DMS 273 (cell line): ENCODE results near the gene FSTL4.
"Not testable (repeated sequence)": the region's sequence is repeated elsewhere in the genome, so short reads cannot be mapped to it uniquely, and the experiment has no call there.

Source experiments
- DNase-seq: peaks from one replicate; lab custom pipeline; 2025; ENCODE audit not compliant: unreplicated experiment; lab: John Stamatoyannopoulos, UW

FSTL4 gene

DNA sequence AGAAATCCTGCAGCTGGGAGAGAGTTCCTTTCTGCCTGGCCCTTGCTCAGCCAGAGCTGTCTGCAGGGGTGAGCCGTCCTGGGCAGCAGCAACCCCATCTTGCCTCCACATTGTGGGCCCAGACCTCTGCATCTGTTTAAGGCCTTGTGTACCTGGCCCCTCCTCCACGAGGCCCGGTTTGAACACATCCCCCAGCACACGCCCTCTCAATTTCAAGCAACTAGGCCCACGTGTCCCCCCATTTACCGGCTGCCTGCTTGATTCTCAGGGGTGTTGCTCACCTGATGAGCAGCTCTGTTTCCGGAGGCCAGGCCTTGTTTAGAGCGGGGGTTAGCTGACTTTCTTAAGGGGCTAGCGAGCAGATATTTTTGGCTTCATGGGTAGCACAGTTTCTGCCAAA is 378.7 kb downstream of the FSTL4 start:
- no peak for DNase-seq

DNA sequence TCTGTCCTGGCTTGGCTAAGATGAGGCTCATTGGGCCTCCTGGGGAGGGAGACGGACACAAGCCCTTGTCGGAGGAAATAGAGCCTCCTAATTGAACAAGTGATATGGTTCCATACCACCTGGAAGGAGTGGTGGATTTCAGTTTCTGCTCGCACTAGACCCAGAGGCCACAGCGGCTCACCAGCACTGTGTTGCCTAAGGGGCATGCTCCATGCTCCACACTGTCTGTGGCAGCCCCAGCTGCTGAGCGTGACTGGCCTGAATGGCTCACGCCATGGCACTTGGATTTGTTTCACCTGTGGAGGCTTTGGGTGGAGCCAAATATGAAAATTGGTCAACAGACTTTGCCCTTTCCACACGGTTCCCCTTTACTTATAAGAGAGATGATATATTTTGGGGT is 379.4 kb downstream of the FSTL4 start:
- no peak for DNase-seq

DNA sequence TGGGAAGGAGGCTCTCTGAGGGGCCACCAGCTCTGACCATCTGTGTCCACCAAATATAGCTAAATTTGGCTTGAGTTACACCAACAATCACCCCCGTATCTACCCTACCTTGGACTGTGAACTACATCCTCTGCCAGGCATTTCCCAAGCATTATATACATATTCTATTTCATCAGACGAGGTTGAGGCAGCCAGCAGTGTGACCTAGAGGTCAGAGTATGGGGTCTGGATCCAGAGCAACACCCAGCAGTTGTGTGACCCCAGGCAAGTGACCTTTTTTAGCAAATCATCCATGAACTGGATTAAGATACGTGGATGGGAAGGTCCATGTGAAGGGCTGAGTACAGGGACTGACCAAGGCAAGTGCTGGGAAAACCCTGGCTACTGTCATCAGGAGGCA is 379.9 kb downstream of the FSTL4 start:
- DNase-seq, result no peak

DNA sequence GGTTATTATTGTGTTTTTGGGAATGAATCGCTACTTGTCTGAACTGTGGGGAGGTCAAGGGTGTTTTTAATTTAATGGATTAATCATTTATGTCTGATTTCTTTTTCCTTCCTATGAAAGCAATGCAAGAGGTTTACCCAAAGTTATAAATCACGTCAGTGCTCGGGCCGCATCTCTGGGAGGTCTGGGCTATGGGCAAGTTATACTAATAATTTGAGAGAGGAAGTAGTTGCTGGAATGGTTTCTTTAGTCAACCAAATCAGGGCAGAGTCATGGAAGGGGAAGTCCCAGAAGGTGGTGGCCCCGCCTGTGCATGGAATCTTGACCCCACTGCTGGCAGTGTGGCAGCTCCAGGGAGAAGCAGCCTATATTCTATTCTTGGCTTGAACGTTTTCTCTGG is 380.3 kb downstream of the FSTL4 start:
- DNase-seq, result no peak

DNA sequence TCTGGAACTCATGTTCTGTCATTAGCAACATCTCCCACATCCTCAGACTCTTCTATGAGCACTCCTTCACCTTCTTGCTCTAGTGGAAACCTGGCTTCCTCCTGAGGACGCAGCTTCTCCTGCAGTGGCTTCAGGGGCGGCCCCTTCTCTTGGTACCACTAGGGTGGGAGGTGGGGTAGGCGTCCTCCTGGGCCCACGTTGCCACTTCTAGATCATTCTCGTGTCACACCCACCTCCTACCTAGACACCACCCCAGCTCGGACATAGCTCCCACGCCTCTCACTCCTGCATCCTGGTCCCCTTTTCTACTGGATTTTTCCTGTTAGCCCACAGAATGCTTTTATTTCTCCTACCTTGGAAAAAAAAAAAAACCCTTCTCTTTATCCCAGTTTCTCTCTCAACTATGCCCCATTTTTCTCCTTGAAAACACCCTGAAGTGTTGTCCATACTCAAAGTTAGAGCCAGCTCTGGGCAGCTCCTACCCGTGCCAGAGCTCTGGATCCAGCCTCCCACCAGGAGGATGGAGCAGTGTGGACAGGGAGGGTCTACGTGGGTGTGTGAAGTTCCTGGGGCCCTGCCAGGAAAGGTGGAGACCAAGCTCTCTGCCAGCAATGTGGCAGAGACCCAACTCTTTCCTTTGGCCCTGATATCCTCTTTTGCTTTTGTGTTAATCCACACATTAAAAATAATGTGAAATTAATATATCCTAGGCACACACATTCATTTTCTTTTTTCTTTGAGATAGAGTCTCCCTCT is 381.3 kb downstream of the FSTL4 start:
- peak; percentile 23 for DNase-seq

DNA sequence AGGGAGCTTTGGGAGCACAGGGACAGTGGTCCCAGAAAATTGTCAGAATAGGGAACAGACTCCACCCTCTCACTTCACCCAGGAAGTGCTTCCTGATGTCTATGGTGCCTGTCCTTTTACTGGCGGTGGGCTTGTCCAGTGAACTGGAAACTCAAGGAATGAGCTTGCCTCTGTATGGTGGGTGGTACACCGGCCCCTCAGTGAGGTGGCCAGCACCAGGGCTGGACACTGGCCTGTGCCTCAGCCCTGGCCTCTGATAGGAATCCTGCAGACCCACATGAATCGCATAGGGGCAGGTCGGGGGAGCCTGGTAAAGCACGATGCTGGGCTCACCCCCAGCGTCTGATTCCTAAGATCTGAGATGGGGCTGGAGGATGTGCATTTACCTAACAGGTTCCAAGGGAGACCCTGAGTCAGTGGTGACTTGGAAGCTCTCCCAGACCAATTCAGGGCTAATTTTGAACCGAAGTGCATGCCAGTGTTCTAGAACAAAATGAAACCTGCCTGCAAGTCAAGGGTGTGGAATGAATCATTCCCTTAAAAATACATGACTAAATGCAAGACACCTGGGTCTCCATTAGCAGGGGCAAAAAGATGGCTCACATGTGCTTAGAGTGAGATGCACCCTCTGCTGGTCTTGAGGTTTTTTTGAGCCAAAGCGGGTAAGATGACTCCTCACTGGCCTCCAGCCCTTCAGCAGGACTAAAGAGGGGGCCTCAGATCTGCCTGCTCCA is 382.2 kb downstream of the FSTL4 start:
- no peak for DNase-seq

DNA sequence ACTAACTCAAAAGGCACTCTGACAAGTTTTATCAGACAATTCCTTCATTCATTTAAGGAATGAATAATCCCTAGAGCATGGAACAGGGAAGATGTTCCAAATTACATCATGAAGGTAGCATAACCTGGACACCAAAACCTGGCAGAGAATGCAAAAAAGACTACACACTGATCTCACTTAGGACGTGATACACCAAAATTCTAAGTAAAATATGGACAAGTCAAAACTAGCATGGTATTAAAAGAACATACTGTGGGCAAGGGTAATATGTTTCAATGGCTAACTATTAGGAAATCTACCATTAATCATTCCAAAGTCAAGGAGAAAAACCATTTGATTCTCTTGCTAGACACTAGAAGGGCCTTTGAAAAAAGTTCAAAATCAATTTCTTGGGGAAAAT is 384.0 kb downstream of the FSTL4 start:
- no peak for DNase-seq

DNA sequence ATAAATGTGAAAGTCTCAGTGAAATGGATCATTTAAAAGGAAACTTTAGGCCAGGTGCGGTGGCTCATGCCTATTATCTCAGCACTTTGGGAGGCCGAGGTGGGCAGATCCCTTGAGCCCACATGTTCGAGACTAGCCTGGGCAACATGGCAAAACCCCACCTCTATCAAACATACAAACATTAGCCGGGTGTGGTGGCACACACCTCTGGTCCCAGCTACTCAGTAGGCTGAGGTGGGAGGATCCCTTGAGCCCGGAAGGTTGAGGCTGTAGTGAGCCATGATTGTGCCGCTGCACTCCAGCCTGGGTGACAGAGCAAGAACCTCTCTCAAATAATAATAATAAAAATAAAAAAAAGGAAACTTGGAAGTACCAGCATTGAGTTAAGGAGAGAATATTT is 384.4 kb downstream of the FSTL4 start:
- DNase-seq, result no peak

DNA sequence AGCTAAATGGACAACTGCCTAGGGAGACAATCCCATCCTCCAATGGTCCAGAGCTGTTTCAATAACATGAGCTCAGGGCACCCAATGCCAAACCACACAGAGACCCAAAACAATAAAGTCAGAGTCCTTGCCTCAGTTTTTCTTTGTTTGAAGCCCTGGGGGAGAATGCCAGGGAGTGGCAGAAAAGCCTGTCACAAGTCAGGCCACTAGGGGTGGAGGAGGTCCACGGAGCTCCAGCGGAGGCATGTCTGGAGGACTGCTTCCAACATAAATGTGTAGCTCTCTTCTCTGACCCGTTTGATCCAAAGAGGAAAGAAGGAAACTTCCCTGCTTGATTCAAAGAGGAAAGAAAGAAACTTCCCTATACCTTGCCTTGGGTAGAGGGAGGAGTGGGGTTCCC is 385.3 kb downstream of the FSTL4 start:
- DNase-seq, result no peak

DNA sequence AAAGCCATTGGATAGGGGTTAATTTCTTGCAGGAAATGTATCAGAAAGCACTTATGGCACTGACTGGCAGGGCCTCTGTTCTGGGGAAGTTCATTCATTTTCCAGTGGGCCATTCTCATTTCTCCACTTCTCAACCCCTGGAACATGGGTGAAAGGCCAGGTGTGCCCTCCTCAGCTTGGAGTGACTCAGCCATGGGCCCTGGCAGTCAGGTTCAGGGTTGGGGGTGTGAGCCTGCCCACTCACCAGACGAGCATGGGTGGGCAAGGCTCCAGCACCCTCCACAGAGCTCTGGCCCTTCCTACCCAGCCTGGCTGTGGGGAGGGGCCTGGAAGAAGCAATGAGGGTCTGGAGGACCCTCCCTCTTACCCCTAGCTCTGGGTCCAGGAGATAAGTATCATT is 386.2 kb downstream of the FSTL4 start:
- DNase-seq, result no peak

DNA sequence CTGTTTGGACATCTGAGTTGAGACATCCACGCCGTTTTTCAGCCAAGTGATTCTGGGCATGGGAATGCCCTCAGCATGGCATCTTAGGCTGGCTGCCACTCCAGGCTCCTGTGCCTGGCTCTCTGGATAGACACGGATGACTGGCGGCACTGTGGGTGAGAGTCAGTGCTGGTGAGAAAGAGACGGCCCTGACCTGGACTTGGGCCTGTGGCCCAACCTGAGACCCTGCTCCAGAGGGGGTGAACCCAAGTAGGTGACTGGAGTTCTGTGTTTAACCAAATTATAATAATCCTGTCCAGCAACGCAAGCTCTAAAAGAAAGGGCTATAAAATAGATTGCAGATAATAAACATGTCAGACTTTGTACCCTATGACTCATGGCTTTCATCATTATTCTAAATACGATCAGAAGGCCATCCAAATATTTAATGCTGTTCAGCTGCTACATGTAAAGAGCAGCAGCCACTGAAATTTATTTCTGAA is 386.6 kb downstream of the FSTL4 start:
- no peak for DNase-seq

DNA sequence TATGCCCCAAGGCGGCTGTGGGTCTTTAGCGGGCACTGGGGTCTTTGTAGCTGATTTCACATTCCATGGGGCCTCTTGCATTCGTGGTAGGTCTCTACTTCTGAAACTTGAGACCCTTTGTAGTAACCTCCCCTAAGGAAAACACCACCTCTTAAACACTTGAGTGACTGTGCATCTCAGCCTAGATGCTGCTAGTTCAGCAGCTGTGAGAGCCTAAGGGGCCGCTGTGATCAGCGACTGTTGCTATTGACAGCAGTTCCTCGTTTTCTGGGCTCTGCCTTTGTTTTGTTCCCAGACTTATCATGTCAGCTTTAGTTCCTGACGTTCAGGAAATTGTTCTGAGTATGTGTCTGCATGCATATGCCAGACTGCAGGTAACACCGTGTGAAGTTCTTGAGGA is 389.4 kb downstream of the FSTL4 start:
- no peak for DNase-seq

DNA sequence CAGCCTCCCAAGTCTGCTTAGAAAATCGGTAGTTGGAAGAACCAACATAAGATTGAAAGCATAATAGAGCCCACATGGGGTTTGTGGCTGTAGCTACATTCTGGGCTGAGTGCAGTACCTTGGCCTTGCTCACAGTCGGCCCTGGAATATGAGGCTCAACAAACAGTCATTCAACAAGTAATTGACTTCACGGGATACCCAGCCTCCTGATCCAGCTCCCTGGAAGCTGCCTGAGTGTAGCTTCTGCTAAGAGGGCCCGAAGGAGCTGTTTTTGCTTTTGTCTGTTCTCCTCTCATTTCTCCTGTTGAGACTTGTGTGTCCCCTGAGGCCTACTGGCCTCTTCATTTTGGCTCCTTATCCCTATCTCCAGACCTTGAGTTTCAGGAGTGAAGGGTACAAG is 389.8 kb downstream of the FSTL4 start:
- no peak for DNase-seq

DNA sequence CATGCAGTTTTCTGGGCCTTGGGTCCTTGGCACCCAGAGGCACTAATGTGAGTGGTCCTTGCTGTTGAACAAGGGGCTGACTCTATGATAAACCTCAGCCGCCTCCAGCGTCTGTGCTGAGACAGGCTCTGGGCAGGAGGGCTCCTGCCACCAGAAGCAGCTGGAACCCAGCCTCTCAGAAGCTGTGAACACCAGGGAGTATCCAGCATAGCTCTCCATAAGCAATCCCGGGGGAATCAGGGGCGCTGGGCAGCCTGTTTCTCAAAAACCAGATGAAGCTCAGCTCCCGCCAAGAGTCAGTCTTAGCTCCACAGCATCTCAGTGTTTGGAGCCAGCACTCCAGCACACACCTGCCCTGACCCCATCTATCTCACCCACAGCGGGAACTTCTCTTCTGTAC is 390.3 kb downstream of the FSTL4 start:
- no peak for DNase-seq

DNA sequence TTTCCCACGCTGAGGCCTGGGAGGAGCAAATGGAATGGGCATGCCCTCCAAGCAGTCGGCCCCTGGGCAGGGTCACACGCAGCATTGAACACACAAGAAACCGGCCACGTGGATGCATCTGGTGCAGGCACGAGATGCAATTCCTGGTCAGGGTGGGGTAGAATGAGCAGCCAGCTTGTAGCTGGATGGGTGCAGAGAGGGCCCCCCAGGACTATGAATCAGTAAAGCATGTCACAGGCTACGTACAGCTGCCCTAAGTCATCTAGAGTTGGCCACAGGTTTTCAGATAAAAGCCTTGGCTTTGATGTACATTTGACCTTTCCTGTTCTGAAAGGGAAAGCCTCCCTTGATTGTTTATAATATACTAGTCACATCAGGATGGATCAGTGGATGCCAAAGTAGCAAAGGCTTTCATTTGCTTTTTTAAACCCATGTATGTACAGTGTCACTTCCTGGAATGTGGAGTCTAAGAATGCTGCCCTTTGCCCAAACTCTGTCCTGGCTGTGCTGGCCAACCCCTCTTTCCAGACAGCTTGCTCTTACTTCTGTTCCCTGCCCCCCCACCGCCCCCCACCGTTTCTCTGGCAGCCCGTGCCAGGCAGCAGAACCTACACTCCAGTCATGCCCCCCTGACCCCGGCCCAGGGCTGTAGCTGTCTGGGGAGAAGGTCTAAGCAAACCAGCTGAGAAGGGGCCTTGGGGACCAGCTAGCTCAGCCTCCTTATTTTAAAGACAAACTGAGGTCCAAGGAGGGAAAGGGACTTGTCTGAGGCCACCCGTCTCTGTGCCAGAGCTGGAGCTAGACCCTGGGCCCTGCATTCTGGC is 391.3 kb downstream of the FSTL4 start:
- DNase-seq, result no peak

DNA sequence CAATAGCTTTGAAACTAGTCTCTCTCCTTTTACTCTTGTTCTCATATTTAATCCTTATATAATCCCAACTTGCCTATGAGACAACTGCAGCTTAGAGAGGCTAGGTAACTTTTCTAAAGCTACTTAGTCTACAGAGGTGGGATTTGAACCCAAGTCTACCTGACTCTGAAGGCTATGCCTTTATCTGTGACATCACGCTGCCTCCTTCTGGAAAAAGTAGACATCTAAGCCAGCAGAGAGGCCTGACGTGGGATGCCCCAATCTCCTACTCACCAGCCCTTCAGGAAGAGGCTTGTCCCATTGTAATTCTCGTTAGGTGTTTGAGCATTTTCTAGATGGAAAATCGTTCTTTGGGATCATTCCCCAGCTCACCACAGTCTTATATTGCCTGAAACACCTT is 393.0 kb downstream of the FSTL4 start:
- no peak for DNase-seq

DNA sequence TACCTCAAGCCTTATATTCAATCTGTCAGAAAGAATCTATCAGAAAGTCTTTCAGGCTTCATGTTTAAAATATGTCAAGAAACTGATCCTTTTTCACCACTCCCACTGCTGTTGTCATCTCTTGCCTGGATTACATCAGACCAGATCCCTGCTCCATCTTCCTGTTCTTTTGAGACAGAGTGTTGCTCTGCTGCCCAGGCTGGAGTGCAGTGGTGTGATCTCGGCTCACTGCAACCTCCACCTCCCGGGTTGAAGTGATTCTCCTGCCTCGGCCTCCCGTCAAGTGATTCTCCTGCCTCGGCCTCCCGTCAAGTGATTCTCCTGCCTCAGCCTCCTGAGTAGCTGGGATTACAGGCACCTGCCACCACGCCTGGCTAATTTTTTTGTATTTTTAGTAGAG is 396.2 kb downstream of the FSTL4 start:
- DNase-seq, result not testable (repeated sequence)

DNA sequence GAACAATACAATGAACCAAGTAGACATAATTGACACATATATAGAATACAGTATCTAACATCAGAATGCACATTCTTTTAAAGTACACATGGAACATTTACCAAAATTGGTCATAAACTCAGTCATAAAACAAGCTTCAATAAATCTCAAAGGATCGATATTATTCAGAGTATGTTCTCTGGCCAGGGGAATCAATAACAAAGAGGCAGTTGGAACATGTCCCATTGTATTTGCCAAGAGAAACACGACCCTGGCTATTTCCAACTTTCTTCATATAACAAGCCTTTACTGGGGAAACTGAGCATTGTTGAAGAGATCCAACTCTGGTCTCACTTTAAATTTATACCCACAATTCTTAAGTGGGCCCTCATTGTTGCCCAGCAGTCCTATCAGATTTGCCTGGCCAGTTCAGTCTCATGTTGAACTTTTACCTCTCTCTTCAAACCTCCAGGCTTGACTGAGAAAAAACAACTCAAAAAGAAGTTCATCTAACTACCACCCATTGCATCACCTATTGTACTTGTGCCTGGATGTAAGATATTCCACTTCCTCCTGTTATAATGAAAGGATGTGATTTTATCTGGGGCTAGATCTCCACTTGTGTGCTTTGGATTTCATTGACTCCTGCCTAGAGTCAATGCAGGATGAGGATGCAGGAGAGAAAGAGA is 398.1 kb downstream of the FSTL4 start:
- no peak for DNase-seq

DNA sequence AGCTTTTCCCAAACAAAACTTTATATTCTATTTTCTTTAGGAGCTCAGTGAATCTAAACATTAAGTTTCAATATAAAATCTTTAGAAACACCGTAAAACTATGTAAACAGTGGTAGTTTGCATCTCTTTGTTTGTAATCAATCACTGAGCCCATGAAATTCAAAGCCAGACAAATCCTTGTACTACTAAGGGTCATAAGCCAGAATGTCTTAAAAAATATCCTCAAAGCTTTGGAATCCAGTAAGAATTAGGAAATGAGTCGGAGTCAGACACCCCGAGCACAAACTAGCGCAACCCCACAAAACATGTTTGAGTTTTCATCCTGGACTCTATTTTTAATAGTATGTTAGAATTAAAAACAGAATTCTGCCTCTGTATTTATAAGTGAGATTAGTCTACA is 406.7 kb downstream of the FSTL4 start:
- no peak for DNase-seq

DNA sequence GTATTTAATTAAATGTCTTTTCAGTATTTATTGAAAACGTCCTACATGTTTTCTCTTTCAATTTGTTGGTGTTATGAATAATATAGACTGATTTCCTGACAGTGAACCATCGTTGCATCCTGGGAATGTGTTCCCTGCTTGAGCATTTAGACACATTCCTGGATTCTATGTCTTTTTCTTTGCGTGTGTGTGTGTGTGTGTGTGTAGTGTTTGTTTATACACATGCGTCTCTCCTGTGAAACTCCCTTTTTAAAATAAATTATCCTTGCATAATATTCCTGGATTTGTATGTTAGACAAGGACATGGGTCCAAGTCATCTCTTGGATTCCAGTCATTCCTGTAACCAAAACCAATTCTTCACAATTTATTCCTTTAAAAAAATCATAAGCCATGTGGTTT is 407.1 kb downstream of the FSTL4 start:
- DNase-seq, result no peak
